Hepatocyte (in vitro differentiated cells): Measurements from ENCODE around the gene ALDH2.
"Not testable (repeated sequence)": the region's sequence is repeated elsewhere in the genome, so short reads cannot be mapped to it uniquely, and the experiment has no call there.

Experiments used
- CTCF ChIP-seq: fragments of 200-600 bp; sonication (generic); IDR thresholded peaks from 2 replicates; pipeline ENCODE4 v1.5.1; 2016; ENCODE audit warnings: antibody characterized with exemption, mild to moderate bottlenecking; ENCODE audit not compliant: poor library complexity
- EZH2 ChIP-seq: fragments of 200-600 bp; sonication (generic); IDR thresholded peaks from 2 replicates; pipeline ENCODE4 v1.6.1; 2016; ENCODE audit warnings: antibody characterized with exemption, mild to moderate bottlenecking, borderline replicate concordance
- EZH2phosphoT487 ChIP-seq: fragments of 200-600 bp; sonication (generic); IDR thresholded peaks from one replicate; pipeline ENCODE4 v1.6.1; 2018; ENCODE audit warnings: antibody characterized with exemption, mild to moderate bottlenecking, low read depth, moderate library complexity; ENCODE audit not compliant: unreplicated experiment, severe bottlenecking

DNA sequence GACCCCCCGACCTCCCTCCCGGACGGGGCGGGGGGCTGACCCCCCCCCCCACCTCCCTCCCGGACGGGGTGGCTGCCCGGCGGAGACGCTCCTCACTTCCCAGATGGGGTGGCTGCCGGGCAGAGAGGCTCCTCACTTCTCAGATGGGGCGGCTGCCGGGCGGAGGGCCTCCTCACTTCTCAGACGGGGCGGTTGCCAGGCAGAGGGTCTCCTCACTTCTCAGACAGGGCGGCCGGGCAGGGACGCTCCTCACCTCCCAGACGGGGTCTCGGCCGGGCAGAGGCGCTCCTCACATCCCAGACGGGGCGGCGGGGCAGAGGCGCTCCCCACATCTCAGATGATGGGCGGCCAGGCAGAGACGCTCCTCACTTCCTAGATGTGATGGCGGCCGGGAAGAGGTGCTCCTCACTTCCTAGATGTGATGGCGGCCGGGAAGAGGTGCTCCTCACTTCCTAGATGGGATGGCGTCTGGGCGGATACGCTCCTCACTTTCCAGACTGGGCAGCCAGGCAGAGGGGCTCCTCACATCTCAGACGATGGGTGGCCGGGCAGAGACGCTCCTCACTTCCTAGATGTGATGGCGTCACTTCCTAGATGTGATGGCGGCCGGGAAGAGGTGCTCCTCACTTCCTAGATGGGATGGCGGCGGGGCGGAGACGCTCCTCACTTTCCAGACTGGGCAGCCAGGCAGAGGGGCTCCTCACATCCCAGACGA is 42.9 kb upstream of the ALDH2 start:
- not testable (repeated sequence) for TF ChIP-seq EZH2, CTCF, EZH2phosphoT487
